Measurements from ENCODE around the gene AGMO. TPM values are rescaled to one million over a fixed set of nuclear protein-coding genes. Genes with fewer than 3 reads are reported as not detected.

AGMO gene
- total RNA-seq, 2 experiments from 2014 or later, result not detected

- no peak for DNase-seq
- ChIA-PET CTCF (no interaction called here), POLR2A (no interaction called here)
- intact Hi-C loops (cut with micrococcal nuclease), result no loop called here
- H3K4me3 Mint-ChIP-seq, result no peak overlapping the region
- H3K27me3 Mint-ChIP-seq, result no peaks in the 10 kb centered on the region
- H3K9me3 Mint-ChIP-seq, result peaks cover 2% of the 10 kb centered on the region
- H3K36me3 Mint-ChIP-seq, result no peaks in the 10 kb centered on the region
- no peak overlapping the region for H3K27ac Mint-ChIP-seq
- no peaks in the 10 kb centered on the region for H3K4me1 Mint-ChIP-seq (ENCODE audit: low read depth)
These were observed 99.0 kb downstream of the AGMO start for GRCh38 chr7:15462721-15463389.

GRCh38 chr7:15461576-15461975 lies 100.2 kb downstream of the AGMO start:
- peaks cover 2% of the 10 kb centered on the region for H3K9me3 Mint-ChIP-seq
- H3K27me3 Mint-ChIP-seq, result no peaks in the 10 kb centered on the region
- H3K4me1 Mint-ChIP-seq (ENCODE audit: low read depth), result no peaks in the 10 kb centered on the region
- no peaks in the 10 kb centered on the region for H3K36me3 Mint-ChIP-seq
- no peak overlapping the region for H3K4me3 Mint-ChIP-seq
- ChIA-PET CTCF (no interaction called here), POLR2A (no interaction called here)
- no peak for DNase-seq
- no peak overlapping the region for H3K27ac Mint-ChIP-seq
- intact Hi-C loops (cut with micrococcal nuclease), result no loop called here

- H3K36me3 Mint-ChIP-seq, result no peaks in the 10 kb centered on the region
- no peak for DNase-seq
- no peak overlapping the region for H3K27ac Mint-ChIP-seq
These were observed 102.7 kb downstream of the AGMO start for GRCh38 chr7:15459018-15459615.

GRCh38 chr7:15457990-15458955 lies 103.5 kb downstream of the AGMO start:
- Mint-ChIP-seq H3K36me3 (no peaks in the 10 kb centered on the region), H3K27ac (no peak overlapping the region), H3K4me1 (ENCODE audit: low read depth) (no peaks in the 10 kb centered on the region), H3K27me3 (no peaks in the 10 kb centered on the region), H3K4me3 (no peak overlapping the region), H3K9me3 (peaks cover 3% of the 10 kb centered on the region)
- ChIA-PET CTCF (no interaction called here), POLR2A (no interaction called here)
- DNase-seq, result no peak
- intact Hi-C loops (cut with micrococcal nuclease), result no loop called here

More at GRCh38 chr7:15459018-15459615, 102.7 kb downstream of the AGMO start:
- Mint-ChIP-seq H3K4me1 (ENCODE audit: low read depth) (no peaks in the 10 kb centered on the region), H3K27me3 (no peaks in the 10 kb centered on the region), H3K9me3 (peaks cover 2% of the 10 kb centered on the region), H3K4me3 (no peak overlapping the region)
- ChIA-PET CTCF (no interaction called here), POLR2A (no interaction called here)
- intact Hi-C loops (cut with micrococcal nuclease), result no loop called here

- no peak for DNase-seq
- Mint-ChIP-seq H3K27ac (no peak overlapping the region), H3K36me3 (no peaks in the 10 kb centered on the region), H3K4me3 (no peak overlapping the region), H3K4me1 (ENCODE audit: low read depth) (no peaks in the 10 kb centered on the region), H3K27me3 (no peaks in the 10 kb centered on the region), H3K9me3 (peaks cover 7% of the 10 kb centered on the region)
- CTCF ChIA-PET, result no interaction called here
- POLR2A ChIA-PET, result no interaction called here
- intact Hi-C loops (cut with micrococcal nuclease), result no loop called here
These were observed 109.1 kb downstream of the AGMO start for GRCh38 chr7:15452670-15453069.

GRCh38 chr7:15446722-15447121 lies 115.1 kb downstream of the AGMO start:
- no peaks in the 10 kb centered on the region for H3K4me1 Mint-ChIP-seq (ENCODE audit: low read depth)
- DNase-seq, result no peak
- H3K27ac Mint-ChIP-seq, result no peak overlapping the region
- H3K9me3 Mint-ChIP-seq, result peaks cover 9% of the 10 kb centered on the region
- CTCF ChIA-PET, result no interaction called here
- no peak overlapping the region for H3K4me3 Mint-ChIP-seq
- POLR2A ChIA-PET, result no interaction called here
- intact Hi-C loops (cut with micrococcal nuclease), result no loop called here
- H3K36me3 Mint-ChIP-seq, result no peaks in the 10 kb centered on the region
- no peaks in the 10 kb centered on the region for H3K27me3 Mint-ChIP-seq

GRCh38 chr7:15446280-15446679 lies 115.5 kb downstream of the AGMO start:
- no peaks in the 10 kb centered on the region for H3K36me3 Mint-ChIP-seq
- H3K27ac Mint-ChIP-seq, result no peak overlapping the region
- DNase-seq, result no peak
- ChIA-PET CTCF (no interaction called here), POLR2A (no interaction called here)
- intact Hi-C loops (cut with micrococcal nuclease), result no loop called here
- no peaks in the 10 kb centered on the region for H3K27me3 Mint-ChIP-seq
- no peaks in the 10 kb centered on the region for H3K4me1 Mint-ChIP-seq (ENCODE audit: low read depth)
- no peak overlapping the region for H3K4me3 Mint-ChIP-seq
- H3K9me3 Mint-ChIP-seq, result peaks cover 6% of the 10 kb centered on the region

GRCh38 chr7:15441915-15442314 lies 119.9 kb downstream of the AGMO start:
- DNase-seq, result no peak
- no peaks in the 10 kb centered on the region for H3K36me3 Mint-ChIP-seq
- H3K9me3 Mint-ChIP-seq, result peaks cover 6% of the 10 kb centered on the region
- no peaks in the 10 kb centered on the region for H3K27me3 Mint-ChIP-seq
- intact Hi-C loops (cut with micrococcal nuclease), result no loop called here
- no peaks in the 10 kb centered on the region for H3K4me1 Mint-ChIP-seq (ENCODE audit: low read depth)
- H3K4me3 Mint-ChIP-seq, result no peak overlapping the region
- ChIA-PET POLR2A (no interaction called here), CTCF (no interaction called here)
- H3K27ac Mint-ChIP-seq, result no peak overlapping the region

GRCh38 chr7:15440482-15440881 lies 121.3 kb downstream of the AGMO start:
- Mint-ChIP-seq H3K27me3 (no peaks in the 10 kb centered on the region), H3K9me3 (peaks cover 4% of the 10 kb centered on the region), H3K4me3 (no peak overlapping the region), H3K4me1 (ENCODE audit: low read depth) (no peaks in the 10 kb centered on the region), H3K27ac (no peak overlapping the region), H3K36me3 (no peaks in the 10 kb centered on the region)
- CTCF ChIA-PET, result no interaction called here
- POLR2A ChIA-PET, result no interaction called here
- DNase-seq, result no peak
- intact Hi-C loops (cut with micrococcal nuclease), result no loop called here

- H3K9me3 Mint-ChIP-seq, result peaks cover 4% of the 10 kb centered on the region
- H3K4me1 Mint-ChIP-seq (ENCODE audit: low read depth), result no peaks in the 10 kb centered on the region
- CTCF ChIA-PET, result no interaction called here
- no peaks in the 10 kb centered on the region for H3K27me3 Mint-ChIP-seq
- intact Hi-C loops (cut with micrococcal nuclease), result no loop called here
- H3K36me3 Mint-ChIP-seq, result no peaks in the 10 kb centered on the region
- H3K4me3 Mint-ChIP-seq, result no peak overlapping the region
- DNase-seq, result no peak
- POLR2A ChIA-PET, result no interaction called here
- H3K27ac Mint-ChIP-seq, result no peak overlapping the region
These were observed 122.0 kb downstream of the AGMO start for GRCh38 chr7:15439853-15440252.

GRCh38 chr7:15433151-15433550 lies 128.7 kb downstream of the AGMO start:
- no peaks in the 10 kb centered on the region for H3K9me3 Mint-ChIP-seq
- intact Hi-C loops (cut with micrococcal nuclease), result no loop called here
- no peak for DNase-seq
- H3K27me3 Mint-ChIP-seq, result no peaks in the 10 kb centered on the region
- no peak overlapping the region for H3K27ac Mint-ChIP-seq
- H3K36me3 Mint-ChIP-seq, result no peaks in the 10 kb centered on the region
- POLR2A ChIA-PET, result no interaction called here
- H3K4me1 Mint-ChIP-seq (ENCODE audit: low read depth), result no peaks in the 10 kb centered on the region
- CTCF ChIA-PET, result no interaction called here
- no peak overlapping the region for H3K4me3 Mint-ChIP-seq

- intact Hi-C loops (cut with micrococcal nuclease), result no loop called here
- H3K9me3 Mint-ChIP-seq, result no peaks in the 10 kb centered on the region
- H3K4me3 Mint-ChIP-seq, result no peak overlapping the region
- ChIA-PET POLR2A (interaction anchor here (0.6 kb wide), 1 partner anchor 16 kb away, joined by 3 read pairs; no protein-coding TSS in a partner anchor), CTCF (no interaction called here)
- no peaks in the 10 kb centered on the region for H3K36me3 Mint-ChIP-seq
- no peaks in the 10 kb centered on the region for H3K4me1 Mint-ChIP-seq (ENCODE audit: low read depth)
- no peaks in the 10 kb centered on the region for H3K27me3 Mint-ChIP-seq
- DNase-seq, result no peak
- H3K27ac Mint-ChIP-seq, result no peak overlapping the region
These were observed 130.9 kb downstream of the AGMO start for GRCh38 chr7:15430911-15431310.

Data from activated CD4-positive, alpha-beta memory T cell treated with anti-CD3 and anti-CD28 coated beads for 36 hours (primary cell).